ENCODE measurements around the gene PTPRN2. TPM values are rescaled to one million over a fixed set of nuclear protein-coding genes. Genes with fewer than 3 reads are reported as not detected.

PTPRN2 gene
- total RNA-seq, 1 experiment from 2014 or later: 0.11 TPM

- ChIA-PET CTCF (no interaction called here), POLR2A (ENCODE audit: low non-redundant PET) (no interaction called here)
- no peak overlapping the region for H3K4me3 ChIP-seq (ENCODE audit: low read depth, low read length, poor library complexity, severe bottlenecking)
- H3K27ac ChIP-seq (ENCODE audit: low read depth, low read length, poor library complexity, severe bottlenecking): no peak overlapping the region
- H3K27me3 ChIP-seq (replicated peaks; ENCODE audit: insufficient read depth, low read depth, low read length, poor library complexity): peaks cover 3% of the 10 kb centered on the region
- DNase-seq (ENCODE audit: low spot score): no peak
- TF ChIP-seq EZH2 (IDR thresholded peaks at IDR 0.05; ENCODE audit: borderline replicate concordance, low read depth, low read length, poor library complexity, severe bottlenecking) (no peak), CTCF (conservative IDR thresholded peaks at IDR 0.05; ENCODE audit: low read depth, low read length) (no peak)
- no TSS peak for BruUV-seq (replicated peaks)
- peaks cover 16% of the 10 kb centered on the region for H3K9me3 ChIP-seq (ENCODE audit: low read depth, low read length, poor library complexity, severe bottlenecking)
- no peaks in the 10 kb centered on the region for H3K4me1 ChIP-seq (ENCODE audit: insufficient read depth, low read length, poor library complexity, severe bottlenecking)
- intact Hi-C loops (cut with micrococcal nuclease; ENCODE audit: unreplicated experiment): no loop called here
- no peaks in the 10 kb centered on the region for H3K36me3 ChIP-seq (ENCODE audit: insufficient read depth, low read length, poor library complexity, severe bottlenecking)
Observed at GRCh38 chr7:158053183-158053915, 534.3 kb downstream of the PTPRN2 start.

- CTCF ChIA-PET: no interaction called here
- Histone ChIP-seq H3K27ac (ENCODE audit: low read depth, low read length, poor library complexity, severe bottlenecking) (no peak overlapping the region), H3K36me3 (ENCODE audit: insufficient read depth, low read length, poor library complexity, severe bottlenecking) (no peaks in the 10 kb centered on the region), H3K4me1 (ENCODE audit: insufficient read depth, low read length, poor library complexity, severe bottlenecking) (no peaks in the 10 kb centered on the region), H3K27me3 (replicated peaks; ENCODE audit: insufficient read depth, low read depth, low read length, poor library complexity) (peaks cover 3% of the 10 kb centered on the region), H3K4me3 (ENCODE audit: low read depth, low read length, poor library complexity, severe bottlenecking) (no peak overlapping the region), H3K9me3 (ENCODE audit: low read depth, low read length, poor library complexity, severe bottlenecking) (peaks cover 16% of the 10 kb centered on the region)
- BruUV-seq (replicated peaks): no TSS peak
- intact Hi-C loops (cut with micrococcal nuclease; ENCODE audit: unreplicated experiment): no loop called here
- TF ChIP-seq CTCF (conservative IDR thresholded peaks at IDR 0.05; ENCODE audit: low read depth, low read length): no peak
- no peak for TF ChIP-seq EZH2 (IDR thresholded peaks at IDR 0.05; ENCODE audit: borderline replicate concordance, low read depth, low read length, poor library complexity, severe bottlenecking)
- DNase-seq (ENCODE audit: low spot score): no peak
- POLR2A ChIA-PET (ENCODE audit: low non-redundant PET): no interaction called here
Observed at GRCh38 chr7:158052381-158053060, 535.1 kb downstream of the PTPRN2 start.

DNA sequence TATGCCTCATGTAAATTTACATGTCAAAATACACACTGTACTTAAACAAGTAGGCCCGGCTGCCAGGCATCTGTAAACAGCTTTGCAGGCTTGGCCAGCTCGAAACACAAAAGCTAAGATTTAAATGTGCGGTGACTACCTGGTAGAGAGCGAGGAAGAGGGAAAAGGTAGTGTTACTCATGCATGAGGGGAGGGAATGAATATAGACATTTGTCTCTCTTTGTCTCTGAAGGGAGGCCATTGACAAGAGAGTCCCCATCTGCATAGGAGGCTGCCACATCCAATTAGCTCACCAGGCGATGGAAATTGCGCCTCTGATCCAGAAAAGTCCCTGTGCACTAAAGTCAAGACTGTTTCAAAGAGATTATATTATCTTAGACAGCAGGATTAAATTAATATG is 535.8 kb downstream of the PTPRN2 start:
- peaks cover 10% of the 10 kb centered on the region for H3K9me3 ChIP-seq (ENCODE audit: low read depth, low read length, poor library complexity, severe bottlenecking)
- DNase-seq (ENCODE audit: low spot score): no peak
- BruUV-seq (replicated peaks): no TSS peak
- H3K4me1 ChIP-seq (ENCODE audit: insufficient read depth, low read length, poor library complexity, severe bottlenecking): no peaks in the 10 kb centered on the region
- H3K27ac ChIP-seq (ENCODE audit: low read depth, low read length, poor library complexity, severe bottlenecking): no peak overlapping the region
- TF ChIP-seq CTCF (conservative IDR thresholded peaks at IDR 0.05; ENCODE audit: low read depth, low read length): no peak
- no peak for TF ChIP-seq EZH2 (IDR thresholded peaks at IDR 0.05; ENCODE audit: borderline replicate concordance, low read depth, low read length, poor library complexity, severe bottlenecking)
- intact Hi-C loops (cut with micrococcal nuclease; ENCODE audit: unreplicated experiment): no loop called here
- peaks cover 3% of the 10 kb centered on the region for H3K27me3 ChIP-seq (replicated peaks; ENCODE audit: insufficient read depth, low read depth, low read length, poor library complexity)
- POLR2A ChIA-PET (ENCODE audit: low non-redundant PET): no interaction called here
- CTCF ChIA-PET: no interaction called here
- H3K4me3 ChIP-seq (ENCODE audit: low read depth, low read length, poor library complexity, severe bottlenecking): no peak overlapping the region
- no peaks in the 10 kb centered on the region for H3K36me3 ChIP-seq (ENCODE audit: insufficient read depth, low read length, poor library complexity, severe bottlenecking)

Data from A673 (cell line).